ENCODE measurements around the gene SEMA7A.
A peak's percentile ranks its signal among the peaks of the same experiment; 100 is the strongest.

The SEMA7A gene

GRCh38 chr15:74431116-74431515, 2.6 kb downstream of the SEMA7A start:
- no peak for DNase-seq

GRCh38 chr15:74430510-74430951, 3.2 kb downstream of the SEMA7A start:
- DNase-seq: peak in 4 of 56 donors; percentile 8 to 38 (median 34)

- DNase-seq: no peak
Measured at GRCh38 chr15:74429781-74430400, 3.9 kb downstream of the SEMA7A start.

- DNase-seq: peak in 3 of 56 donors; percentile 10 to 25 (median 24)
Measured at GRCh38 chr15:74428970-74429780, 4.6 kb downstream of the SEMA7A start.

GRCh38 chr15:74428442-74428787, 5.3 kb downstream of the SEMA7A start:
- peak in 5 of 56 donors; percentile 12 to 38 (median 17) for DNase-seq

GRCh38 chr15:74427607-74428441, 5.9 kb downstream of the SEMA7A start:
- no peak for DNase-seq

- peak in 1 of 56 donors; percentile 20 for DNase-seq
Measured at GRCh38 chr15:74426404-74427281, 7.1 kb downstream of the SEMA7A start.

- DNase-seq: no peak
Measured at GRCh38 chr15:74425630-74426029, 8.1 kb downstream of the SEMA7A start.

- DNase-seq: no peak
Measured at GRCh38 chr15:74424901-74425528, 8.7 kb downstream of the SEMA7A start.

GRCh38 chr15:74423431-74424257, 10.1 kb downstream of the SEMA7A start:
- DNase-seq: peak in 23 of 56 donors; percentile 16 to 58 (median 29)

- DNase-seq: peak in 34 of 56 donors; percentile 10 to 70 (median 39)
Measured at GRCh38 chr15:74422652-74423430, 10.9 kb downstream of the SEMA7A start.

GRCh38 chr15:74422265-74422651, 11.5 kb downstream of the SEMA7A start:
- peak in 5 of 56 donors; percentile 38 to 61 (median 58) for DNase-seq

- peak in 55 of 56 donors; percentile 42 to 96 (median 87) for DNase-seq
Measured at GRCh38 chr15:74421302-74422245, 12.2 kb downstream of the SEMA7A start.

- DNase-seq: no peak
Measured at GRCh38 chr15:74420193-74420905, 13.4 kb downstream of the SEMA7A start.

GRCh38 chr15:74419432-74419831, 14.3 kb downstream of the SEMA7A start:
- no peak for DNase-seq

GRCh38 chr15:74418575-74419338, 15.0 kb downstream of the SEMA7A start:
- DNase-seq: no peak
